ENCODE measurements around the gene NDUFB2.

DNA sequence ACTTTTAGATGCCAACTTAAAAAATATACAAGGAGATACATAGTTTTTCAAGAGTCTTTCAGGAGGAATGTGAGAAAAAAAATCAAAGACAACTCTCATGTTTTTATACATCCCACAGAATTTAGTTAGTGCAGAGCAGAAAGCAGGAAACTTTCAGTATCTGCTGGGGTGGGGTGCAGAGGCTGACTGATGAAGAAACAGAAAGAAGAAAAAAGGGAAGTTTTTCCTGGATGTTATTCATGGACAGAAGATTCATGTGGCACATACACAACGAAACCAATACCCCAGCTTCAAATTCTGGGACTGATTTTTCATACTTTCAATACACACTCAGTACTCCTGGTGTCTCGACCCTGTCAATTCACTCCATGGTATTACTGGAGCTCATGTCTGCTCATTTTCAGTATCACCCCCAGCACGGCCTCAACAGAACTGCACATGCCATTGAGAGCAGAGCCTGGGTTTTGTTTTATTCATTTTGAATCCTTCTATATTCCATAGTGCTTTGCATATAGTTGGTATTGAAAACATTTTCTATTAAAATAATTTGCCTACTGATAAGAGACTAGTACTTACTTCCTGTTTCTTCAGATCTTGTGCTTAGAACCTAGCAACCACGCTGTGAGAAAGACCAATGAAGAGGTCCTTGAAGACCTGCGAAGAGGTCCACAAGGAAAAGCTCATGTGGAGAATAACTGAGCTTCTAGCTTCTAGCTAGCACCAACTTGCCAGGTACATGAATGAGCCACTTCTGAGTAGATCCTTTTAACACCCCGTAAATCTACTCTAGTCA, 49.0 kb downstream of the NDUFB2 start:
- TF ChIP-seq, protein P1, sequence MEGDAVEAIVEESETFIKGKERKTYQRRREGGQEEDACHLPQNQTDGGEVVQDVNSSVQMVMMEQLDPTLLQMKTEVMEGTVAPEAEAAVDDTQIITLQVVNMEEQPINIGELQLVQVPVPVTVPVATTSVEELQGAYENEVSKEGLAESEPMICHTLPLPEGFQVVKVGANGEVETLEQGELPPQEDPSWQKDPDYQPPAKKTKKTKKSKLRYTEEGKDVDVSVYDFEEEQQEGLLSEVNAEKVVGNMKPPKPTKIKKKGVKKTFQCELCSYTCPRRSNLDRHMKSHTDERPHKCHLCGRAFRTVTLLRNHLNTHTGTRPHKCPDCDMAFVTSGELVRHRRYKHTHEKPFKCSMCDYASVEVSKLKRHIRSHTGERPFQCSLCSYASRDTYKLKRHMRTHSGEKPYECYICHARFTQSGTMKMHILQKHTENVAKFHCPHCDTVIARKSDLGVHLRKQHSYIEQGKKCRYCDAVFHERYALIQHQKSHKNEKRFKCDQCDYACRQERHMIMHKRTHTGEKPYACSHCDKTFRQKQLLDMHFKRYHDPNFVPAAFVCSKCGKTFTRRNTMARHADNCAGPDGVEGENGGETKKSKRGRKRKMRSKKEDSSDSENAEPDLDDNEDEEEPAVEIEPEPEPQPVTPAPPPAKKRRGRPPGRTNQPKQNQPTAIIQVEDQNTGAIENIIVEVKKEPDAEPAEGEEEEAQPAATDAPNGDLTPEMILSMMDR (IDR thresholded peaks at IDR 0.05), result no peak
- no peak for TF ChIP-seq POLR2A (IDR thresholded peaks at IDR 0.05)
